Measurements from ENCODE around the gene DSCAM. TPM values are rescaled to one million over a fixed set of nuclear protein-coding genes. Genes with fewer than 3 reads are reported as not detected.

DSCAM gene
- total RNA-seq, 1 experiment from 2014 or later = not detected

DNA sequence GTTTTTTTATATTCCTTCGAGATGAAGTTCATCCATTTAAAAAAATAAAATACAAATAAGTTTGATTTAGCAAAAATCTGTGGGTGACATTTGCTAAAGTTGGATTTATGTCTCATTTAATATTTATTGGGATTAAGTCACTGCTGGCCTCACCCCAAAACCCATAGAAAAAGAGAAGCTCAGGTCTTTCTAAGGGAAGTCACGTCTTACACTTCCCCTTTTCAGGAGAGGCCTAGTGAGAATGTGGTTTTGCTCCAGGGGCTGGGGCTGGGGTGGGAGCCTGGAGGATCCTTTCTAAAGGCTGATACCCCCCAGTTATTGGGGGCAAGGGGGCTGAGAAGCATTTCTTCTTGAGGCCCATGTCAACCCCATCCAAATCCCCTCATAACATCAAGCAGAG is 300.3 kb downstream of the DSCAM start:
- in situ Hi-C loops (cut with HindIII; ENCODE audit: low pct_unique_long_range_greater_than_20kb, low sequenced_read_pairs) = no loop called here
- DNase-seq (ENCODE audit: low read depth) = no peak

DNA sequence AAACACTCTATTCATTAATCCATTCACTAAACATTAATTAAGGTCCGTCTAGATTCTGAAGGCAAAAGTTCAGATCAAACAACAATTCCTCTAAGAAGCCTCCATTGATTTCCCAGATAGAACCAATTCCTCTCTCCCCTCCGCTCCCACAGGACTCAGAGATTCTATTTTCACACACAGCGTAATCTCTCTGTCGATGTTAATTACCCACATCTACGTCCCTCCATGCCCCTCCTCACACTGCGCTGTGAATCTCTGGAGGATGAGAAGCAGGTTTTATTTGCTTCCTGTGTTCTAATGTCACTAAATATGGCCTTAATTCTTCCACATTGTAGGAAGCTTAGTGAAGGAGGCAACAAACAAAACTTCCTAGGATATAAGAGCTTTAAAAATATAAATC is 306.7 kb downstream of the DSCAM start:
- no peak for DNase-seq (ENCODE audit: low read depth)
- in situ Hi-C loops (cut with HindIII; ENCODE audit: low pct_unique_long_range_greater_than_20kb, low sequenced_read_pairs) = no loop called here

DNA sequence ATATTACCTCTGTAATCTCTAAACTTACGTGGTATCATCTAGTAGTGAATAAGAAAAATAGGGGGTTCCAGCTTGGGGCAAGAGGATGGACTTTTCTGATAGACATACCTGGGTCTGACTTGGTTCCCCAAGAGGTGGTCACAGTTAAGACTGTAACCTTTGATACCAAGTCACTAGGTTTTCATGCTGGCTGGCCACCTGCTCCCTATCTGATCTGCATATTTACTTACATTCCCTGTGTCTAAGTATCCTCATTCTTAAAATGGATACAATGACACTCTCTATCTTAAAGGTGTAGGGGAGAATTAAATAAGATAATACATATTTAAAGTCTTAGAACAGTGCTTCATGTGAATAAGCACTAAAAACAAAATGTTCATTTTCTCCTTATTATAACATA is 312.1 kb downstream of the DSCAM start:
- no peak for DNase-seq (ENCODE audit: low read depth)
- in situ Hi-C loops (cut with HindIII; ENCODE audit: low pct_unique_long_range_greater_than_20kb, low sequenced_read_pairs) = no loop called here

DNA sequence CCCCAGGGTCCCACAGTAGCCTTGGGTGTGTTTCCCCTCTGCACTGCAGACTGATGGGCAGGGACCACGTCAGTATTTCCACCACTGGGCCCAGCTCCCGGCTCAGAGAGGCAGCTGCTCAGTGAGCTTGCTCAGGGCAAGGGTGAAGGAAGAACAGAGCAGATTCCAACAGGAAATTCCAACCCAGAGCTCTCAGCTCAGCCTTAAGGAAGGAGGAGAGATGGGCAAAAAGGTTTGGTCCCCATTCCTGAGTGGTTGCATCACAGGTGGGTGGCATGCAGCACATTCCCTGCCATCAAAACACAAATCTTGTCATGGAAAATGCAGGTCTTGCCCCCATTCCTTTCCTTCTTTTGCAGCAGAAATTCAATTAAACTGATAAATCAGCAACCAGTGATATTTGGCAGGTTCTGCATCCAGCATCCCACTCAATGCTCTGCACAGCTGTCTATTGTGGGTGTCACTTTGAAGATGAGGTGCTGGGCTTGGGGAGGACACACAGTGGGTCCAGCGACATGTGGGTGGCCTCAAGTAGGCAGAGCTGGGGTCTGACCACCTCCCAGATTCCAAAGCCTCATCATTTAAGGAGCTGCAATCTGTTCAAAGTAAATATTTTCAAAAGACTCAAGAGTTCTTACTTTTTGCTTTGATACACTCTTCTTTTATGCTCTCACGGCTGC is 315.4 kb downstream of the DSCAM start:
- no peak for DNase-seq (ENCODE audit: low read depth)
- in situ Hi-C loops (cut with HindIII; ENCODE audit: low pct_unique_long_range_greater_than_20kb, low sequenced_read_pairs) = no loop called here

DNA sequence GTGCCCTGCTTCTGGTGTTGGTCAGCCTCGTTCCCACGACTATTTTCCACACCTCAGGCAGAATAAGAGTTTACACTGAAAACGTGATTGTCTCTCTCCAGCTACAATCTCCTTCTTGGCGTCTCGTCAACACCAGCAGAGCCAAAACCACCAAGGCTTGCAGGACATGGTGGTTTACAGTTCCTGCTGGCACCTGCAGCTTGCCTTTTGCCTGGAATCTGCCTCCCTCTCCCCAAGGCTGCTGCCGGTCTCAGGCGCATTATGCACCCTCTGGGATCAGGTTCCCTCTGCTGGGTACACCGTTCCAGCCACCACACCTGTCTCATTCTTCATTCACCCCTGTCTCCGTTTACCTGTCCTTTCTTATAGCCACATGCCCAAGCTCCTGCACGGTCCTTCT is 315.9 kb downstream of the DSCAM start:
- in situ Hi-C loops (cut with HindIII; ENCODE audit: low pct_unique_long_range_greater_than_20kb, low sequenced_read_pairs) = no loop called here
- no peak for DNase-seq (ENCODE audit: low read depth)

DNA sequence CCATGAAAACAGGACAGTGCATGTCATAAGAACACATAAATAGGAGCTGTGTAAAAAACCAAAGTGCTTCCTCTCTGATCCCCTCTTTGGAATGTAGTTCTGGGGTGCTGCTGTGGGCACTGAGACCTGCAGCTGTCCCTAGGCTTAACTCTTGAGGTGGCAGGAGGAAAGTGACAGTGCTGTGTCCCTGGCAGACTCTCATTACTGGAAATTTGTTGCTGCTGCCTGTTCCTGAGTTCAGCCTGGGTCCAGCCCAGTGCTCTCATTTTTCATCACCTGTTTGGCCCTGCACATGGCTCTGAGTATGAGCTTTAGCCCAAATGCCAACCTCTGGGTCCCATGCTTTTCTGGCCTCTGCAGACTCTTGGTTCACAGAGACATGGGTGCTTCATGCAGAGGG is 329.3 kb downstream of the DSCAM start:
- DNase-seq (ENCODE audit: low read depth) = no peak
- in situ Hi-C loops (cut with HindIII; ENCODE audit: low pct_unique_long_range_greater_than_20kb, low sequenced_read_pairs) = no loop called here

DNA sequence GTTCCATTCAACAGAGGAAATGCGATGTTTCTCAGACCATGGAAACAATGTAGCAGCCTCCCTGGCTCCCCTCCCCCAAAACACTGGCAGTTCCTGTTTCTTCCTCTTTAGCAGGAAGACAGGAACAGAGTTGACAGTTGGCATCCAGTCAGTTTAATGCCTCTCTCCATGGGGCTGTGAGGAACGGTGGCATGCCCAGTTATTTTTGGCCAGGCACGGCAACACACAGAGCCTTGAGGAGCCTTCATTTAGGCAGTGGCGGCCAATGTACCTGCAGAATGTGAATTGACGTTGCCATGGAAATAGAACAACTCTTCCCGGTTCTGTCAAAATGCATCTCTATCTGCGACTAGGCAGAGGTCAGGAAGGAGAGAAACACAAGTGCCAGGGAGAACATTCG is 330.6 kb downstream of the DSCAM start:
- in situ Hi-C loops (cut with HindIII; ENCODE audit: low pct_unique_long_range_greater_than_20kb, low sequenced_read_pairs) = no loop called here
- DNase-seq (ENCODE audit: low read depth) = no peak

DNA sequence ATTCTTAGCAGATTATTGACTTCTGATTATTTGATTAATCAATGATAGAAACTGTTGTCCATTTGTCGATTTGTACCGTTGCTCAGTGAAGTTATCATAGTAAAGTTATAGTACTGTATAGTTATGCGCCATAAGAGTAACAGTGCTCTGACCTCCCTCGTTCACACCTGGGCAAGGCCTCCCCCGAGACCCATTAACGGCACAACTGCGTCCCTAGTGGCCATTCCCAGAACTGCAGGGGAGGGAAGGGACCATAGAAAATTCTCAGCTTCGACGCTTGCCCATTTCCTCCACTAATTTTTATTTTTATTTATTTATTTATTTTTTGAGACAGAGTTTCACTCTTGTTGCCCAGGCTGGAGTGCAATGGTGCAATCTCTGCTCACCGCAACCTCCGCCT is 334.4 kb downstream of the DSCAM start:
- DNase-seq (ENCODE audit: low read depth) = no peak
- in situ Hi-C loops (cut with HindIII; ENCODE audit: low pct_unique_long_range_greater_than_20kb, low sequenced_read_pairs) = no loop called here

DNA sequence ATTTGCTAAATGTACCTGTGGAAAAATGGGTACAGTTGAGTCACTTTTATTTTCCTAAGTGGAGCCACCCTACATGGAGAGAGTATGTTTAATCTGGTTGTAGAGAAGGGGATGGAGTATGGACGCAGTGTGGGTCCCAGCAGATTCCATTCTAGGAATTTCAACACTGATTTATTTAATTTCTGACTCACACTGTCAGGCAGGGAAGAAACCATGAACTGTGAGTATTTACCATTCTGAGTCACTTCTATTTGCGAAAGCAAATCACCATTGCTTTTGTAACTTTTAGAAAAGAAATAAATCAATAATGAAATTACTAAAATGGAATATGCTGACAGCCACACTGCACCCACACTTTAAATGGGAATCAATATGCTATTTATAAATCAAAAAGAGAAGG is 339.0 kb downstream of the DSCAM start:
- DNase-seq (ENCODE audit: low read depth) = peak; percentile 27
- in situ Hi-C loops (cut with HindIII; ENCODE audit: low pct_unique_long_range_greater_than_20kb, low sequenced_read_pairs) = no loop called here

DNA sequence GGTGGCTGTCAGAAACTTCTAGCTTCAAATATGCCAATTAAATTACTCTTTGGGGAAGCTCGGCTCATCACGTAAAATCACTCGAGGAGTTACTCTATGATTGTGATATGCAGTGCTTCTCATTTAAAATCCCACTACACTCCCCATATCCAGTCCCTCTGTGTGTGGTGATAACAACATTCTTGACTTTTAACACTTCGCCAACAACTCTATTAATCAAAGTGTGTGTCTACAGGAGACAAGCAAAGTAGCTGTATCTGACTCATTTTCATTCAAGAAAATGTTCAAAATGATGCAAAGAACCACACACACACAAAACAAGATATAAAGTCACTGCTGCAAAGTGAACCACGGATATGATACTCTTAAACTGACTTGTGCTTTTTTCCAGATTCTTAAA is 341.3 kb downstream of the DSCAM start:
- DNase-seq (ENCODE audit: low read depth) = no peak
- in situ Hi-C loops (cut with HindIII; ENCODE audit: low pct_unique_long_range_greater_than_20kb, low sequenced_read_pairs) = no loop called here

DNA sequence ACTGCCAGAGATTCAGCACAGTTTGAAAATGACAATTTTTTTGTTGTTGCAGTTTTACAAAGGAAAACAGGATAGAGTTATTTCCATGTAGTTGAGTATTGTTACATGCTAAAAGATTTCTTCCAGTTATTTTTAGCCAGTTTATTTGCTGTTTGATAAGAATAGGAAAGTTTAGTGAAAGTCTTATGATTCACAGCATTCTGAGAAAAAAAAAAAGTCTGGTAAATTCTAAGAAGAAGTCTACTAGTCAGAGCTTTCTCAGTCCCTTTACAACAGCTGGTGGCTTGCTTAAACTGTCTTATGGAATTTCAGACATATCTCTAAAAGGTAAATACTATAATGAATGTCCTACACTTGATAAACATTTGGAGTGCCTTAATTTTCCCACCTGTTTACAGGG is 341.7 kb downstream of the DSCAM start:
- in situ Hi-C loops (cut with HindIII; ENCODE audit: low pct_unique_long_range_greater_than_20kb, low sequenced_read_pairs) = no loop called here
- no peak for DNase-seq (ENCODE audit: low read depth)

DNA sequence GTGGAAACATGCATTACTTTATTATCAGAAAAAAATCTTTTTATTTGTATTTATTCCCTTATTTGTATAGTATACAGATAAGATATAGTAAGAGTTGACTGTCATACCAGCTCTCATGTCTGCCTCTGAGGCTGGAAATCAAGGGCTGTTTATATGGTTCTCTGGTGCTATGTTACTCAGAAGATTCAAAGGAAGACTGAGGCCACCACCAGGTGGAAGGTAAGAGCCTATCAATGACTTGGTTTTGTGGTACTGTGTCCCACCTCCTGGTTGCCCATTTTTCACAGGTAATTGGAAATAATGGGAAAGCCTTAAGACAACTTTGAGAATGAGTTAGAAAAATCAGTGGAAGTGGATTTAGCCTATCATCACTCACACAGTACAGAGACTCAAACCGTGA is 342.1 kb downstream of the DSCAM start:
- in situ Hi-C loops (cut with HindIII; ENCODE audit: low pct_unique_long_range_greater_than_20kb, low sequenced_read_pairs) = no loop called here
- no peak for DNase-seq (ENCODE audit: low read depth)

DNA sequence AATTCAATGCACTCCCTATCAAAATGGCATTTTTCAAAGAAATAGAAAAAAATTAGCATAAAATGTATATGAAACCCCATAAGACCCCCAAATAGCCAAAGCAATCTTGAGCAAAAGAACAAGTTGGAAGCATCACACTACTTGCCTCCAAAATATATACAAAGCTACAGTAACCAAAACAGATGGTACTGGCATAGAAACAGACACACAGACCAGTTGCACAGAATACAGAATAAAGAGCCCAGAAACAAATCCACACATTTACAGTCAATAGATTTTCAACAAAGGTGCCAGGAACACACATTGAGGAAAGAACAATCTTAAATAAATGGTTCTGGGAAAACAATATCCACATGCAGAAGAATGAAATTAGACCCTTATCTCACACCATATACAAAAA is 350.8 kb downstream of the DSCAM start:
- in situ Hi-C loops (cut with HindIII; ENCODE audit: low pct_unique_long_range_greater_than_20kb, low sequenced_read_pairs) = no loop called here
- DNase-seq (ENCODE audit: low read depth) = no peak

DNA sequence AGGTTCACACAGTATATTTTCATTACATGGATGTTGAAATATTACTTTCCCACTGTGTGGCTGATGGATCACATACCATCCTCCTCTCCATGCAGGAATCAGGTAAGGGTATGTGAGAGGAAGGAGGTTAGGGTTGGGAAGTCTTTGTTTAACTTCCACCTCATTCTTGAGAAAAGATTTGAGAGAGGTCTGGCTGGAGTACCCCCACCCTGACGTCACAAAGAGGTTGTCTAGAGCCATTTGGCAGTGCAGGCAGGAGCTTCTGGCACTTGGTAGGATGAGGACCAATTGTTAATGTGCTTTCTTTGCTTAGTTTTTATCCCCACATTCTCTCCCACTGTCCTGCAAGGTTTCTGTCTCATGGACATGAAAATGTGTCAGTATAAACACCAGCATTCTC is 356.6 kb downstream of the DSCAM start:
- no peak for DNase-seq (ENCODE audit: low read depth)
- in situ Hi-C loops (cut with HindIII; ENCODE audit: low pct_unique_long_range_greater_than_20kb, low sequenced_read_pairs) = no loop called here

DNA sequence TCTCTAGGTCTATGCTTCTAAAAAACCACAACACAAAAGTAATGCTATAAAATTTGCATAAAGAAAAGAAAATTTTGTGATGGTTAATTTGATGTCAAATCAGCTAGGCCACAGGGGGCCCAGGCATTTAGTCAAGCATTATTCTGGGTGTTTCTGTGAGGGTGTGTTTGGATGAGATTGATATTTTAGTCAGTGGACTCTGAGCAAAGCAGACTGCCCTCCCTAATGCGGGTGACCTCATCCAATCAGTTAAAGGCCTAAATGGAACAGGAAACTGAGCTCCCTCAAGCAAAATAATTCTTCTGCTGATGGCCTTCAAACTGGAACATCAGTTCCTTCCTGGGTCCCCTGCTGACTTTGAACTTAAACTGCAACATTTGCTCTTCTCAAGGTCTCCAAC is 358.0 kb downstream of the DSCAM start:
- DNase-seq (ENCODE audit: low read depth) = no peak
- in situ Hi-C loops (cut with HindIII; ENCODE audit: low pct_unique_long_range_greater_than_20kb, low sequenced_read_pairs) = no loop called here

DNA sequence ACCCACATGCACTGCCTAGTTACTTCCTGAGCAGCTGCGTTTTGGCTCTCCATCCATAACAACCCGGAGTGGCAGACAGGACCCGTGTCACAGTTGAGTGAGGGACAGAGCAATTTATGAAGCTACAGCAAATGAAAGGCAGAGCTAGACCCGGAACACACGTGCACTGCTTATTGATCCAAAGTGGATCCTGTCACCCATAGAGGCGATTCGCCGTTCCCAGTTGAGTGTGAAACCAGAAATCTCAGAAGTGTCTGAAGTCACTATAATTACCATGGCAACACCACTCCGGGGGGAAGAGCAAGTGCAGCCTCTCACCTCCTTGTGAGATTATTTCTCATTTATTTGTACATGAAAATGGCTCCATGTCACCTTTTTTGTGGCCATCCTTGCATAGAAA is 365.2 kb downstream of the DSCAM start:
- no peak for DNase-seq (ENCODE audit: low read depth)
- in situ Hi-C loops (cut with HindIII; ENCODE audit: low pct_unique_long_range_greater_than_20kb, low sequenced_read_pairs) = no loop called here

DNA sequence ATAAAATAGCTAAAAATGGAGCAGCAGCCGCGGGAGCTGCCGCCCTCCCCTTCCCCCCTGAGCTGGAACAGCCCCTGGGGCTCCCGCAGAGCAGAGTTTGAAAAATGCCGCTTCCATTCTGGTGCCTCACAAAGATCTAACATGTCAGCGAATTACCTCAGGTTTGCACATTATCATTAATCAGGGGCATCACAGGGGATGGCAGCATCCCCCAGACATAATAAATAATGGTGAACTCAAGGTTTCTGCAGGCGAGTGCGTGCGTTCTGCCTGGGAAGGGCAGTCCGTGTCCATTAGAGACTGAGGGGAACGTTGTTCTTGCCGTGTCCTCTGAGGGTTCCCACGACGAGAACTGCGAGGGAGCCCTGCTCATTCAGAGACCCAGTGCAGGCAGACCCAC is 372.4 kb downstream of the DSCAM start:
- in situ Hi-C loops (cut with HindIII; ENCODE audit: low pct_unique_long_range_greater_than_20kb, low sequenced_read_pairs) = no loop called here
- no peak for DNase-seq (ENCODE audit: low read depth)

DNA sequence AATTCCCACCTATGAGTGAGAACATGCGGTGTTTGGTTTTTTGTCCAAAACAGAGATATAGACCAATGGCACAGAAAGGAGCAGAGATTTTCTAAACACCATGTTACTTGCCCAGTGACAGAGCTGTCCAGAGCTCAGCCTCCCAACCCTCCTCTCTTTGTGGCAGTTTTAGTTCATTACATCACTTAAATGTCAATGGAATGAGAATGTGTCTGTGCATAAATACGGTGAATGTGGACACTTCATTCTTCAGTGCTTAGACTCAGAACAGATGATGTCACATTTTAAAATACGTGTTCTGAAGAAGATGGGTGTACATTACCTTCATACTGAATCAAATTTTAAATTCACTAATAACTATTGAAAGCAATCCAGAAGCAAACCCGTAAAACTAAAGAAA is 374.9 kb downstream of the DSCAM start:
- in situ Hi-C loops (cut with HindIII; ENCODE audit: low pct_unique_long_range_greater_than_20kb, low sequenced_read_pairs) = no loop called here

DNA sequence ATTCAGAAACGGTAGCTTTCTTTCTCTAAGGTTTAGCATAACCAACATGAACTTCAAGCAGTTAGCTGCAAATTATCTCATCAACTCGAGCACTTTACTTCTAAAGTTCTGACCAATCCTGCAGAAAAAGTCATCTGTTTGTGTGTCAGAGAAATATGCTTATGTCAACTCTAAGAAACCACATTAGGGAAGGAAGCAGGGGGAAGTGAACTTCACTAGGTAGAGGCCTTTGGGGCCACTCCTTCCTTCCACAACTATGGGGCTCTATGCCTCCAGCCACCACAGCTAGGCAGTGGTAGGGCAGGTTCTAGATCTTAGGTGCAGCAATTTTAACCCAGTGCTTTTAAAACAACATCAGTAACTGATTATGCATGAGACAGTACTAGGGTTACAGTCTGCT is 375.9 kb downstream of the DSCAM start:
- peak; percentile 11 for DNase-seq (ENCODE audit: low read depth)
- in situ Hi-C loops (cut with HindIII; ENCODE audit: low pct_unique_long_range_greater_than_20kb, low sequenced_read_pairs) = no loop called here

More for the DNA sequence above, 374.9 kb downstream of the DSCAM start:
- DNase-seq (ENCODE audit: low read depth) = no peak

DNA sequence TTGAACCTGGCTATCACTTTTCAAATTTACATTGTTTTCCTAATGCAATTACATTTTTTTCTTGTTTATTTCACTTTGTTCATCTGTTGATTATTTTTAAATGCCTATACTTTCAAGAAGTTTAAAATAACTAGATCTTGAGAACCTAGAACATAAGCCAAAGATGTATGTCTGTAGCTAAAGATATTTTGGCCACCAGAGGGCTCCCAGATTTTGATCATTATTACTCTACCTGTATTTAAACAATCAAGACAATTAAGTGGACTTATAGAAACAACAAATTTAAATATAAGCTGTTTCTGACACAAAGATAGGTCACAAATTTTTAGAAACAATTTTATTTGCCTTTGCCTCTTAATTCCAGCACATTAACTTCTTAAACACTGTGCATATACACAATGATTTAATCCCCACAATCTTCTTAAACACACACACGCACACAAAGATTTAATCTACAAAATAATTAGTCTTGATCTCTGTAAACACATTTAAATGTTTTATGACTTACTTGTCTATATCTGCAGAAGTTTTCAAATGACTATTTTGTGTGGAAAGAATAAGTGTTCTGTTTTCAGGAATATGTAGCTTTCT is 380.0 kb downstream of the DSCAM start:
- peak; percentile 12 for DNase-seq (ENCODE audit: low read depth)
- in situ Hi-C loops (cut with HindIII; ENCODE audit: low pct_unique_long_range_greater_than_20kb, low sequenced_read_pairs) = no loop called here

Data from Caki2 (cell line).